Endothelial cell (in vitro differentiated cells): ENCODE data around the gene DACH1. TPM values are rescaled to one million over a fixed set of nuclear protein-coding genes. Genes with fewer than 3 reads are reported as not detected.

ENCODE experiments used
- DNase-seq: peaks from one replicate; pipeline ENCODE4 v3.0.0; 2021; ENCODE audit warnings: low spot score
- H3K27ac Mint-ChIP-seq: one replicate; pipeline ENCODE4 v1.8.0; 2021; ENCODE audit warnings: mixed read lengths, inconsistent platforms; ENCODE audit not compliant: unreplicated experiment
- H3K27me3 Mint-ChIP-seq: one replicate; pipeline ENCODE4 v1.8.0; 2021; ENCODE audit warnings: mild to moderate bottlenecking, moderate library complexity, mixed read lengths, inconsistent platforms; ENCODE audit not compliant: unreplicated experiment
- H3K36me3 Mint-ChIP-seq: one replicate; pipeline ENCODE4 v1.8.0; 2021; ENCODE audit warnings: mild to moderate bottlenecking, low read depth, mixed read lengths, inconsistent platforms; ENCODE audit not compliant: unreplicated experiment
- H3K4me1 Mint-ChIP-seq: one replicate; pipeline ENCODE4 v1.8.0; 2021; ENCODE audit warnings: mild to moderate bottlenecking, mixed read lengths, inconsistent platforms; ENCODE audit not compliant: unreplicated experiment
- H3K4me3 Mint-ChIP-seq: one replicate; pipeline ENCODE4 v1.8.0; 2021; ENCODE audit warnings: mild to moderate bottlenecking, mixed read lengths, inconsistent platforms; ENCODE audit not compliant: unreplicated experiment
- H3K9me3 Mint-ChIP-seq: one replicate; pipeline ENCODE4 v1.8.0; 2021; ENCODE audit warnings: mixed read lengths, inconsistent platforms; ENCODE audit not compliant: unreplicated experiment
- total RNA-seq: library from RNA; stranded (reverse); fragmentation: NEBNext Ultra II Directional; extraction: Animal tissue kit (Norgen Biotek cat#: 25700); gene quantifications from one replicate; pipeline ENCODE4 v1.2.1, GENCODE V29; 2021; ENCODE audit not compliant: unreplicated experiment
- TF ChIP-seq, protein P1 (sequence below): fragments of 200-600 bp; sonication (generic); IDR thresholded peaks from one replicate; pipeline ENCODE4 v1.5.0; 2021; ENCODE audit warnings: antibody characterized with exemption; ENCODE audit not compliant: unreplicated experiment

The DACH1 gene
- total RNA-seq, 1 donor from 2014 or later = 36.4 TPM

DNA sequence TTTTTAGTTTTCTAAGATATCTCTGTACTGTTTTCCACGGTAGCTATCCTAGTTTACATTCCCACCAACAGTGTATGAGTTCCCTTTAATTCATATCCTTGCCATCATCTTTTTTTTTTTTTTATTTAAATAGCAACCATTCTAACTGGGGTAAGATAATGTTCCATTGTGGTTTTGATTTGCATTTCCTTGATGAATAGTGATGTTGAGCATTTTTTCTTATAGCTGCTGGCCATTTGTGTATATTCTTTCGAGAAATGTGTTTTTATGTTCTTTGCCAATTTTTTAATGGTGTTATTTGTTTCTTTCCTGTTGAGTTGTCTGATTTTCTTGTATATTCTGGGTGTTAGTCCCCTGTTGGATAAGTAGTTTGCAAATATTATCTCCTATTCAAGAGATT is 454.8 kb downstream of the DACH1 start:
- no peak for DNase-seq
- Mint-ChIP-seq H3K4me1 (no peaks in the 10 kb centered on the region), H3K9me3 (no peaks in the 10 kb centered on the region), H3K27ac (no peak overlapping the region), H3K27me3 (no peaks in the 10 kb centered on the region), H3K36me3 (no peaks in the 10 kb centered on the region), H3K4me3 (no peak overlapping the region)
- TF ChIP-seq, protein P1, sequence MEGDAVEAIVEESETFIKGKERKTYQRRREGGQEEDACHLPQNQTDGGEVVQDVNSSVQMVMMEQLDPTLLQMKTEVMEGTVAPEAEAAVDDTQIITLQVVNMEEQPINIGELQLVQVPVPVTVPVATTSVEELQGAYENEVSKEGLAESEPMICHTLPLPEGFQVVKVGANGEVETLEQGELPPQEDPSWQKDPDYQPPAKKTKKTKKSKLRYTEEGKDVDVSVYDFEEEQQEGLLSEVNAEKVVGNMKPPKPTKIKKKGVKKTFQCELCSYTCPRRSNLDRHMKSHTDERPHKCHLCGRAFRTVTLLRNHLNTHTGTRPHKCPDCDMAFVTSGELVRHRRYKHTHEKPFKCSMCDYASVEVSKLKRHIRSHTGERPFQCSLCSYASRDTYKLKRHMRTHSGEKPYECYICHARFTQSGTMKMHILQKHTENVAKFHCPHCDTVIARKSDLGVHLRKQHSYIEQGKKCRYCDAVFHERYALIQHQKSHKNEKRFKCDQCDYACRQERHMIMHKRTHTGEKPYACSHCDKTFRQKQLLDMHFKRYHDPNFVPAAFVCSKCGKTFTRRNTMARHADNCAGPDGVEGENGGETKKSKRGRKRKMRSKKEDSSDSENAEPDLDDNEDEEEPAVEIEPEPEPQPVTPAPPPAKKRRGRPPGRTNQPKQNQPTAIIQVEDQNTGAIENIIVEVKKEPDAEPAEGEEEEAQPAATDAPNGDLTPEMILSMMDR = no peak

DNA sequence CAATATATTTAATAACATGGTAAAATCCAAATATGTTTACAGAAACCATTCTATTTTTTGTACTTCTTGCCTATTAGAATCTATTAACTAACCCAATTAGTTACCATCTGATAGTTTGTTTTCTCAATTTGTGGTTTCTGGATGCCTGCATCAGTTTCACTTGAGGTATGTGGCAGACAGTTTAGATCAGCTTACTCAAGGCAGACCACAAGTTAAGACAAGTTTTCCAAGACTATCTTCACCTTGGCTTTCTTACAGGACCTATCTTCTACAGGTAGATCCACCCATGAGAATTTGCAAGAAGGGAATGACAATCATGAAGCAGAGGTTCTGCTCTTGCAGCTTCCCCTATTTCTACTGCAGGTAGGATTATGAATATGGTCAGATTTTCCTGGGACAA is 458.6 kb downstream of the DACH1 start:
- TF ChIP-seq, protein P1 = no peak
- Mint-ChIP-seq H3K27me3 (peaks cover 1% of the 10 kb centered on the region), H3K36me3 (no peaks in the 10 kb centered on the region), H3K9me3 (no peaks in the 10 kb centered on the region), H3K4me3 (no peak overlapping the region), H3K4me1 (no peaks in the 10 kb centered on the region), H3K27ac (no peak overlapping the region)
- no peak for DNase-seq

DNA sequence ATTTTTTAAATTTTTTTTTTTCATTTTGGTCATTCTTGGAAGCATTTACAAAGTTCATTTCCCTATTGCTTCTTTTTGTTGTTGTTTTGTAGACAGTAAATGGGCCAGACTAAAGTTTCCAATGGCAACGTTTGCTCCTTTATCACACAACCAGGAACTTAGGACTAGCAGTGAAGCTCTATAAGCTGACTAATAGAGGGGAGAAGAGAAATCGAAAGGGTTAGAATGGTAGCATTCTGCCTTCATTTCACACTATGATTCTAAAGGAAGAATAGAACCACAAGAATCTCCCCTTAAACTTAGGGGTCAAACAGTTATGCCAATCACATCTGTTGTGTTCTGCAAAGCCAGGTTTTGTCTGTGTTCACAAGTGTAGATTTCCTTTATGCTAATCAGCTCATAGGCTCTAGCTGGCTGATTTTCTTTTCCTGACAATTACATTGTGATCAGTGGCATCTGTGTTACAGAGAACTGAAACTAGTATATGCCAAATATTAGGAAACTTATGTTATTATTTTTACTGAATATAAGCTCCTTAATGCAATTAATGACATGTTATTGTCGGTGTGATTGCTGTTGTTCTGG is 467.3 kb downstream of the DACH1 start:
- TF ChIP-seq, protein P1 = no peak
- Mint-ChIP-seq H3K4me3 (no peak overlapping the region), H3K27me3 (peaks cover 1% of the 10 kb centered on the region), H3K4me1 (no peaks in the 10 kb centered on the region), H3K27ac (no peak overlapping the region), H3K36me3 (no peaks in the 10 kb centered on the region), H3K9me3 (no peaks in the 10 kb centered on the region)
- no peak for DNase-seq

DNA sequence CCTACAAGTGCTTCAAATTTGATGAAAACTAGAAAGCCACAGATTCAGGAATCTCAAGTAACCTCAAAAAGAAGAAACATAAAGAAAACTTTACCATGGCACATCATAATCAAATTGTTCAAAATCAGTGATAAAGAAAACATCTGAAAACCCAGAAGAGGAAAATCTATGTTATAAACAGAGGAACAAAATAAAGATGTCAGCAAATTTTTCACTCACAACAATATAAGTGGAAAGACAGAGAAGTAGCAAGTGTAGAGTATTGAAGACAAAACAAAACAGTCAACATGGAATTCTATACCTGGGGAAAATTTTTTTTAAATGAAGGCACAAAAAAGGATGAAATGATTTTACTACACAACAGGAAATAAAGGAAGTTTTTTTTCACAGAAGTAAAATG is 470.9 kb downstream of the DACH1 start:
- Mint-ChIP-seq H3K27me3 (no peaks in the 10 kb centered on the region), H3K9me3 (no peaks in the 10 kb centered on the region), H3K27ac (no peak overlapping the region), H3K36me3 (no peaks in the 10 kb centered on the region), H3K4me3 (no peak overlapping the region), H3K4me1 (no peaks in the 10 kb centered on the region)
- DNase-seq = no peak
- TF ChIP-seq, protein P1 = no peak

DNA sequence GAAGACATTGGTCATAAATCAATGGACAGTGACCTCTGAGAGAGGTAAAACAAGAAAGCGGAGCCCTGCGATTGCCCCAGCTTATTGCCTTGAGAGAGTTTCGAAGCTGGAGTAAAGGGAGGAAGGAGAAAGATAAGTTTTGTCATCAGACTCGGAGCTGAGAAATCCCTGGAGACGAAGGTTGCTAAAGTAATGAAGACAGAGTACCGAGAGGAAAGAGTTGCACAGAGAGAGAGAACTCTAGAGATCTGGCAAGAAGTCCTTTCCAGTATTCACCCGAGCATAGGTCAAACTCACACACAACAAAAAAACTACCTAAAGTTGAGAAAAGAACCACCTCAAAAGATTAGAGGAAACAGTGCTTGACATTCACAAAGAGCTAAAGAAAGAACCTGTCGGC is 472.0 kb downstream of the DACH1 start:
- DNase-seq = no peak
- H3K4me1 Mint-ChIP-seq = no peaks in the 10 kb centered on the region
- TF ChIP-seq, protein P1 = no peak
- H3K9me3 Mint-ChIP-seq = no peaks in the 10 kb centered on the region
- H3K27me3 Mint-ChIP-seq = no peaks in the 10 kb centered on the region
- H3K36me3 Mint-ChIP-seq = no peaks in the 10 kb centered on the region
- no peak overlapping the region for H3K4me3 Mint-ChIP-seq
- H3K27ac Mint-ChIP-seq = no peak overlapping the region
